ENCODE results near the gene RETREG1. TPM values are rescaled to one million over a fixed set of nuclear protein-coding genes. Genes with fewer than 3 reads are reported as not detected.

Gene RETREG1
- total and polyA plus RNA-seq, 2 experiments from 2014 or later, result 2.3 to 3.6 TPM

DNA sequence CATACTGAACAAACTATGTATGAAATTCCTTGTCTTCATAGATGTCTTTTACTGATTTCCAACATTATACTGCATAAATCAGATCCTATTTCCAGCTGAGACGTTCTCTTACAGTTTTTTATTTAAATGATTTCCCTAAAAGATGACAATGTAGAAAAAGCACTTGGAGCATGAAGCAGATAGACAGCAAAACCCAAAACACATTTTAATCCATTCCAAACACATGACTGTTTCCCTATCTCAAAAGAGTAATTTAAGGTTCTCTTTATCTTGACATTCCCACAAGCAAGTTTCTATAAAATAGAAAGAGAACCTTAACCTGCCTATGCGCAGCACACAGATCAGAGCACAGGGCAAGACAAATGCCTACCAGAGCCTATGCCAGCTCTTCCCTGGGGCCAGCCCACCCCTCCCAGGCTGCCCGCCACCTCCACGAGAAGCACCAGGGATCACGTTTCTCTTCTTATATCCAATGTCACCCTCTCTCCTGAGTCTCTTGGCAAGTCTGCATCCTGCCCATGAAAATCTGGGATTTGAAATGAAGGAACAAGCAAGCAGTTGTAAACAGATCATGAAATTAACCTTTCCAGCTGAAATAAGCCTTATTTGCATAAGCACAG, 52.4 kb downstream of the RETREG1 start (continued):
- TF ChIP-seq, protein P1, sequence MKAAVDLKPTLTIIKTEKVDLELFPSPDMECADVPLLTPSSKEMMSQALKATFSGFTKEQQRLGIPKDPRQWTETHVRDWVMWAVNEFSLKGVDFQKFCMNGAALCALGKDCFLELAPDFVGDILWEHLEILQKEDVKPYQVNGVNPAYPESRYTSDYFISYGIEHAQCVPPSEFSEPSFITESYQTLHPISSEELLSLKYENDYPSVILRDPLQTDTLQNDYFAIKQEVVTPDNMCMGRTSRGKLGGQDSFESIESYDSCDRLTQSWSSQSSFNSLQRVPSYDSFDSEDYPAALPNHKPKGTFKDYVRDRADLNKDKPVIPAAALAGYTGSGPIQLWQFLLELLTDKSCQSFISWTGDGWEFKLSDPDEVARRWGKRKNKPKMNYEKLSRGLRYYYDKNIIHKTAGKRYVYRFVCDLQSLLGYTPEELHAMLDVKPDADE (IDR thresholded peaks at IDR 0.05), result no peak
- no peak for TF ChIP-seq POLR2AphosphoS5 (IDR thresholded peaks at IDR 0.05; ENCODE audit: low read depth)
- TF ChIP-seq JUNB (IDR thresholded peaks at IDR 0.05; ENCODE audit: unreplicated experiment), result no peak

DNA sequence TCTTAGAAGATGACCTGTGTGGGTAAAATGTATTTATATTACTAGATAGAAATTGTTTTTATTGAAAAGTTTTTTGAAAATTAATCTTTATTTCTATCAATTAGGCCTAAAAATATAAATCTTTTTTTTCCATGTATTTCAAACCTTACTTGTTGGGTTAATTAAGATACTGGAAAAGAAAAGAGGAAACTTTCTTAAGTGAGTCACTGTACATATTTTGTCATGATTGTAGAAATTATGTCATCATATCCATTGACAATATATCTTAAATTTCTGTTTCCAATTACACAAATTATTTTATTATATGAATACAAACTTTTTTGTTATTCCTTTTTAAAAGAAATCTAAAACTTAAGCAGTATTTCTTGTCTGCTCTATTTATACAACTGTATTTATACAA, 53.1 kb downstream of the RETREG1 start:
- H3K27me3 Mint-ChIP-seq (ENCODE audit: insufficient read depth, low read depth, poor library complexity), result peaks cover 4% of the 10 kb centered on the region

DNA sequence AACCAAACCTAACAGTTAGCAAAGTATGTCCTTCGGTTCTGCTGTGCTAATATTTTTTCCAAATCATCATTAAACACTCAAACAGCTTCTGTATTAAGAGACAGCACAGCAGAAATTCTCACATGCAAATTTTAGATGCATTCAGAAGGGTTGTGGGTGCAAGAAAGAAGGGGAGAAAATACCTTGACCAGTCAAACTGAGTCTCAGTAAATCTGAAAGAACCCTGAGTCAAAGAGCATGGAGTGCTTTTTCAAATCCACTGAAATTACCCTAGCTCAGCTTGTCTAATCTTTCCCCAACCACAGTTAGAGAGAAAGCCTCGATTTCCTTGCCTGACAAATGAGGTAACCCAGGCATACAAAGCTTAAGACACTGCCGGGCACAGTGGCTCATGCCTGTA, 55.1 kb downstream of the RETREG1 start:
- Mint-ChIP-seq H3K36me3 (ENCODE audit: low read depth) (no peaks in the 10 kb centered on the region), H3K4me1 (peaks cover 14% of the 10 kb centered on the region), H3K4me3 (no peak overlapping the region), H3K27me3 (ENCODE audit: insufficient read depth, low read depth, poor library complexity) (peaks cover 2% of the 10 kb centered on the region), H3K9me3 (no peaks in the 10 kb centered on the region), H3K27ac (no peak overlapping the region)
- no peaks in the 10 kb centered on the region for H3K79me2 ChIP-seq (replicated peaks; ENCODE audit: insufficient read depth)
- no peak overlapping the region for H2AFZ ChIP-seq
- H3F3A ChIP-seq (replicated peaks; ENCODE audit: low read depth), result no peaks in the 10 kb centered on the region
- H4K20me1 ChIP-seq (replicated peaks; ENCODE audit: insufficient read depth), result no peaks in the 10 kb centered on the region
- no peaks in the 10 kb centered on the region for H3K9me2 ChIP-seq (ENCODE audit: insufficient read depth)
- no peak overlapping the region for H3K27ac ChIP-seq (ENCODE audit: low read depth)
- H3K36me3 ChIP-seq (ENCODE audit: insufficient read depth), result no peaks in the 10 kb centered on the region
- ATAC-seq (no peak), DNase-seq (ENCODE audit: low spot score) (no peak)
- no peak overlapping the region for H3K4me3 ChIP-seq
- no peaks in the 10 kb centered on the region for H3K27me3 ChIP-seq (ENCODE audit: insufficient read depth)
- peaks cover 12% of the 10 kb centered on the region; the same call in 1 of the 2 replicates for H3K4me1 ChIP-seq (ENCODE audit: insufficient read depth)
- H3K4me2 ChIP-seq, result no peak overlapping the region
- TF ChIP-seq JUNB (IDR thresholded peaks at IDR 0.05; ENCODE audit: unreplicated experiment) (no peak), ZNF331 (CRISPR knock-in tag; IDR thresholded peaks at IDR 0.05; ENCODE audit: low read depth) (no peak), ZNF114 (CRISPR knock-in tag; IDR thresholded peaks at IDR 0.05) (no peak), STAT1 (IDR thresholded peaks at IDR 0.05; ENCODE audit: unreplicated experiment) (no peak), NANOG (IDR thresholded peaks at IDR 0.05; ENCODE audit: borderline replicate concordance) (no peak)
- TF ChIP-seq, protein P2, sequence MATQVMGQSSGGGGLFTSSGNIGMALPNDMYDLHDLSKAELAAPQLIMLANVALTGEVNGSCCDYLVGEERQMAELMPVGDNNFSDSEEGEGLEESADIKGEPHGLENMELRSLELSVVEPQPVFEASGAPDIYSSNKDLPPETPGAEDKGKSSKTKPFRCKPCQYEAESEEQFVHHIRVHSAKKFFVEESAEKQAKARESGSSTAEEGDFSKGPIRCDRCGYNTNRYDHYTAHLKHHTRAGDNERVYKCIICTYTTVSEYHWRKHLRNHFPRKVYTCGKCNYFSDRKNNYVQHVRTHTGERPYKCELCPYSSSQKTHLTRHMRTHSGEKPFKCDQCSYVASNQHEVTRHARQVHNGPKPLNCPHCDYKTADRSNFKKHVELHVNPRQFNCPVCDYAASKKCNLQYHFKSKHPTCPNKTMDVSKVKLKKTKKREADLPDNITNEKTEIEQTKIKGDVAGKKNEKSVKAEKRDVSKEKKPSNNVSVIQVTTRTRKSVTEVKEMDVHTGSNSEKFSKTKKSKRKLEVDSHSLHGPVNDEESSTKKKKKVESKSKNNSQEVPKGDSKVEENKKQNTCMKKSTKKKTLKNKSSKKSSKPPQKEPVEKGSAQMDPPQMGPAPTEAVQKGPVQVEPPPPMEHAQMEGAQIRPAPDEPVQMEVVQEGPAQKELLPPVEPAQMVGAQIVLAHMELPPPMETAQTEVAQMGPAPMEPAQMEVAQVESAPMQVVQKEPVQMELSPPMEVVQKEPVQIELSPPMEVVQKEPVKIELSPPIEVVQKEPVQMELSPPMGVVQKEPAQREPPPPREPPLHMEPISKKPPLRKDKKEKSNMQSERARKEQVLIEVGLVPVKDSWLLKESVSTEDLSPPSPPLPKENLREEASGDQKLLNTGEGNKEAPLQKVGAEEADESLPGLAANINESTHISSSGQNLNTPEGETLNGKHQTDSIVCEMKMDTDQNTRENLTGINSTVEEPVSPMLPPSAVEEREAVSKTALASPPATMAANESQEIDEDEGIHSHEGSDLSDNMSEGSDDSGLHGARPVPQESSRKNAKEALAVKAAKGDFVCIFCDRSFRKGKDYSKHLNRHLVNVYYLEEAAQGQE (IDR thresholded peaks at IDR 0.05; ENCODE audit: unreplicated experiment), result no peak
- TF ChIP-seq, protein P3, sequence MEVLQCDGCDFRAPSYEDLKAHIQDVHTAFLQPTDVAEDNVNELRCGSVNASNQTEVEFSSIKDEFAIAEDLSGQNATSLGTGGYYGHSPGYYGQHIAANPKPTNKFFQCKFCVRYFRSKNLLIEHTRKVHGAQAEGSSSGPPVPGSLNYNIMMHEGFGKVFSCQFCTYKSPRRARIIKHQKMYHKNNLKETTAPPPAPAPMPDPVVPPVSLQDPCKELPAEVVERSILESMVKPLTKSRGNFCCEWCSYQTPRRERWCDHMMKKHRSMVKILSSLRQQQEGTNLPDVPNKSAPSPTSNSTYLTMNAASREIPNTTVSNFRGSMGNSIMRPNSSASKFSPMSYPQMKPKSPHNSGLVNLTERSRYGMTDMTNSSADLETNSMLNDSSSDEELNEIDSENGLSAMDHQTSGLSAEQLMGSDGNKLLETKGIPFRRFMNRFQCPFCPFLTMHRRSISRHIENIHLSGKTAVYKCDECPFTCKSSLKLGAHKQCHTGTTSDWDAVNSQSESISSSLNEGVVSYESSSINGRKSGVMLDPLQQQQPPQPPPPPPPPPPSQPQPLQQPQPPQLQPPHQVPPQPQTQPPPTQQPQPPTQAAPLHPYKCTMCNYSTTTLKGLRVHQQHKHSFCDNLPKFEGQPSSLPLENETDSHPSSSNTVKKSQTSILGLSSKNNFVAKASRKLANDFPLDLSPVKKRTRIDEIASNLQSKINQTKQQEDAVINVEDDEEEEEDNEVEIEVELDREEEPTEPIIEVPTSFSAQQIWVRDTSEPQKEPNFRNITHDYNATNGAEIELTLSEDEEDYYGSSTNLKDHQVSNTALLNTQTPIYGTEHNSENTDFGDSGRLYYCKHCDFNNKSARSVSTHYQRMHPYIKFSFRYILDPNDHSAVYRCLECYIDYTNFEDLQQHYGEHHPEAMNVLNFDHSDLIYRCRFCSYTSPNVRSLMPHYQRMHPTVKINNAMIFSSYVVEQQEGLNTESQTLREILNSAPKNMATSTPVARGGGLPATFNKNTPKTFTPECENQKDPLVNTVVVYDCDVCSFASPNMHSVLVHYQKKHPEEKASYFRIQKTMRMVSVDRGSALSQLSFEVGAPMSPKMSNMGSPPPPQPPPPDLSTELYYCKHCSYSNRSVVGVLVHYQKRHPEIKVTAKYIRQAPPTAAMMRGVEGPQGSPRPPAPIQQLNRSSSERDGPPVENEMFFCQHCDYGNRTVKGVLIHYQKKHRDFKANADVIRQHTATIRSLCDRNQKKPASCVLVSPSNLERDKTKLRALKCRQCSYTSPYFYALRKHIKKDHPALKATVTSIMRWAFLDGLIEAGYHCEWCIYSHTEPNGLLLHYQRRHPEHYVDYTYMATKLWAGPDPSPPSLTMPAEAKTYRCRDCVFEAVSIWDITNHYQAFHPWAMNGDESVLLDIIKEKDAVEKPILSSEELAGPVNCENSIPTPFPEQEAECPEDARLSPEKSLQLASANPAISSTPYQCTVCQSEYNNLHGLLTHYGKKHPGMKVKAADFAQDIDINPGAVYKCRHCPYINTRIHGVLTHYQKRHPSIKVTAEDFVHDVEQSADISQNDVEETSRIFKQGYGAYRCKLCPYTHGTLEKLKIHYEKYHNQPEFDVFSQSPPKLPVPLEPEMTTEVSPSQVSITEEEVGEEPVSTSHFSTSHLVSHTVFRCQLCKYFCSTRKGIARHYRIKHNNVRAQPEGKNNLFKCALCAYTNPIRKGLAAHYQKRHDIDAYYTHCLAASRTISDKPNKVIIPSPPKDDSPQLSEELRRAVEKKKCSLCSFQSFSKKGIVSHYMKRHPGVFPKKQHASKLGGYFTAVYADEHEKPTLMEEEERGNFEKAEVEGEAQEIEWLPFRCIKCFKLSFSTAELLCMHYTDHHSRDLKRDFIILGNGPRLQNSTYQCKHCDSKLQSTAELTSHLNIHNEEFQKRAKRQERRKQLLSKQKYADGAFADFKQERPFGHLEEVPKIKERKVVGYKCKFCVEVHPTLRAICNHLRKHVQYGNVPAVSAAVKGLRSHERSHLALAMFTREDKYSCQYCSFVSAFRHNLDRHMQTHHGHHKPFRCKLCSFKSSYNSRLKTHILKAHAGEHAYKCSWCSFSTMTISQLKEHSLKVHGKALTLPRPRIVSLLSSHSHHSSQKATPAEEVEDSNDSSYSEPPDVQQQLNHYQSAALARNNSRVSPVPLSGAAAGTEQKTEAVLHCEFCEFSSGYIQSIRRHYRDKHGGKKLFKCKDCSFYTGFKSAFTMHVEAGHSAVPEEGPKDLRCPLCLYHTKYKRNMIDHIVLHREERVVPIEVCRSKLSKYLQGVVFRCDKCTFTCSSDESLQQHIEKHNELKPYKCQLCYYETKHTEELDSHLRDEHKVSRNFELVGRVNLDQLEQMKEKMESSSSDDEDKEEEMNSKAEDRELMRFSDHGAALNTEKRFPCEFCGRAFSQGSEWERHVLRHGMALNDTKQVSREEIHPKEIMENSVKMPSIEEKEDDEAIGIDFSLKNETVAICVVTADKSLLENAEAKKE (CRISPR knock-in tag; IDR thresholded peaks at IDR 0.05), result no peak

More for the DNA sequence above, 53.1 kb downstream of the RETREG1 start:
- no peak for TF ChIP-seq CREB1 (CRISPR knock-in tag; IDR thresholded peaks at IDR 0.05; ENCODE audit: low read depth)
- no peak overlapping the region for H3K27ac ChIP-seq (ENCODE audit: low read depth)
- H3K4me2 ChIP-seq, result no peak overlapping the region
- no peak overlapping the region for H2AFZ ChIP-seq
- no peak overlapping the region for H3K27ac Mint-ChIP-seq
- no peaks in the 10 kb centered on the region for H4K20me1 ChIP-seq (replicated peaks; ENCODE audit: insufficient read depth)
- no peaks in the 10 kb centered on the region for H3K36me3 Mint-ChIP-seq (ENCODE audit: low read depth)
- H3K4me3 Mint-ChIP-seq, result no peak overlapping the region
- H3F3A ChIP-seq (replicated peaks; ENCODE audit: low read depth), result no peaks in the 10 kb centered on the region
- no peak for ATAC-seq
- peaks cover 12% of the 10 kb centered on the region; the same call in 1 of the 2 replicates for H3K4me1 ChIP-seq (ENCODE audit: insufficient read depth)
- no peak overlapping the region for H3K4me3 ChIP-seq
- H3K9me2 ChIP-seq (ENCODE audit: insufficient read depth), result peaks cover 3% of the 10 kb centered on the region; the same call in 1 of the 2 replicates
- no peaks in the 10 kb centered on the region for H3K9me3 Mint-ChIP-seq
- no peaks in the 10 kb centered on the region for H3K27me3 ChIP-seq (ENCODE audit: insufficient read depth)
- H3K4me1 Mint-ChIP-seq, result peaks cover 20% of the 10 kb centered on the region
- DNase-seq (ENCODE audit: low spot score), result no peak
- H3K79me2 ChIP-seq (replicated peaks; ENCODE audit: insufficient read depth), result no peaks in the 10 kb centered on the region
- no peaks in the 10 kb centered on the region for H3K36me3 ChIP-seq (ENCODE audit: insufficient read depth)

Data from GM23338 (cell line).